GM19455 (cell line): ENCODE results near the gene PRDX6.
"Not testable (repeated sequence)": the region's sequence is repeated elsewhere in the genome, so short reads cannot be mapped to it uniquely, and the experiment has no call there.

Experiments
- ATAC-seq: cut with Tn5 transposase; IDR thresholded peaks from one replicate; pipeline ENCODE4 v1.9.1; 2021; ENCODE audit not compliant: unreplicated experiment

PRDX6 gene

DNA sequence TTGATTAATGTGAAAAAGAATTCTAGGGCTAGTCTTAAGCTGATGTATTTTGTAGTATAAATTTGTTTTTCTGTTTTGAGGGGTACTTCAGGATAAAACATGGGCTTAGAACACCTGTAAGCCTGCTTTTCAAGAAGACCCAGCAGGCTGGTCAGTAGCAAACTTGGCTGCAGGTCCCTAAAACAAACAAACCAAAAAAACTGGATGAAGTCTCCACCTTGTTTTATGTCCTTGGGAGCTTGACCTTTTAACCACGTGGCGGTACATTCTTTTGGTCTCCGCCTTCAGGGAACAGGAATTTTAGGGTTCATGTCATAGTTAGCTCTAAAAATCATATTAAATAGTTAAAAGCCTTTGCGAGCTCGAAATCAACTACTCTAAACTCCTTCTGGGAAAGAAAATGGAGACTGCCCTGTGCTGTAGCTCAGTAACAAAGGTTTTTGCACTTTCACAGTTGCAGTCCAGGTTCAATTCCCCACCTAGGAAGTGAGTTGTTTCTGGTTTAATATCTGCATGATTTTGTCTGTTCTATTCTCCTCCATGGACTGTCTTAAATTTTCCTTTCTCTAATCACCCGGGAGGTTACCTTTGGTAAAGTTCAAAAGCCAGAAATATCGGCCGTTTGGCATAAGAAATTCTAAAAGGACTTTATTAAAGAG, 18.6 kb downstream of the PRDX6 start:
- ATAC-seq = no peak

DNA sequence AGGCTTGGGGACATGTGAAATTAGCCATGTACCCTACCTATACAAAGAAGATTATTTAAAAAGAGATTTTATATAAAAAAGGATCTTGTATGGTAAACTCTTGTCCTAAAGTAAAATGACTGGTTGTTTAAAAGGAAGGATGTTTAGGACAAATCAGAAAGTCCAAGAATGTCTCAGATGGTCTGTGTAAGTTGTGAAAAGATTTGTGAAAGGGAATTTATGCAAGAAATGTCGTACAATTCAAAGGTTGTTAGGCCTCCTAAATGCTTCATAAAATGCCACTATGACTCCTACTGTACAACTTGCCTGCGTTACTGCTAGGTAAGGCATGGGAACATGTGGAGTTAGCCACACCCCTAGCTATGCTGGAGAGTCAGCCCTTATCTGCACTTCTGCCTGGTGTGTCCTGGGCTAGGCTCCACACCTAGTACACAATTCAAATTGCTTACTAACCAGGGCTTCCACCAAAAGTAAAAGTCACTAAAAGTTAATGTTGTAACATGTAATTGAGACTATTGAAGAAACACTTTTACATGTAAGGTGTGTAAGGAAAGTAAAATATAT, 19.7 kb downstream of the PRDX6 start:
- ATAC-seq = no peak

DNA sequence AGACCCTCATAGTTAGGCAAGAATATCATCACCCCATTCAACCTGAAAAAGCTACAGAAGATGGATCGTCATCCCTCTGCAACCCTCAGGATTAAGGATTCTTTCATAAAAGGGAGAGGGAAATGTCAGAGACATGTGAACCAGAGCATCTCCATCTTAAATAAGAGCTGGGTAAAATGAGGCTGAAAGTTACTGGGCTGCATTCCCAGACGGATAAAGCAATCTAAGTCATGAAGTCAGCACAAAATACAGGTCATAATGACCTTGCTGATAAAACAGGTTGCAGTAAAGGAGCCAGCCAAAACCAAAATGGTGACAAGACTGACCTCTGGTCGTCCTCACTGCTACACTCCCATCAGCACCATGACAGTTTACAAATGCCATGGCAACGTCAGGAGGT, 22.6 kb downstream of the PRDX6 start:
- no peak for ATAC-seq

DNA sequence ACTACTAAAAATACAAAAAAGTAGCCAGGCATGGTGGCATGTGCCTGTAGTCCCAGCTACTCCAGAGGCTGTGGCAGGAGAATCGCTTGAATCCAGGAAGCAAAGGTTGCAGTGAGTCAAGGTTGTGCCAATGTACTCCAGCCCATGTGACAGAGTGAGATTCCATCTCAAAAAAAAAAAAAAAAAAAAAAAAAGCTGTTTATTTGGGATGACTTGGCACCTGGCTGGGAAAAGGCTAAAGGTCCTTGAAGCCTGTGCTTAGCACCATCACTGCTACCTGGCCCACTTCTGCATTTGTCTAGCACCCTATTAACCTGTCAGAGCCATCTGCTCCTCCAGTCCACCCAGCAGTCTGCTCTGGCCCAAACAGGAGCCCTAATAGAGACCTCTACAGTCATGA, 25.0 kb downstream of the PRDX6 start:
- ATAC-seq = no peak

DNA sequence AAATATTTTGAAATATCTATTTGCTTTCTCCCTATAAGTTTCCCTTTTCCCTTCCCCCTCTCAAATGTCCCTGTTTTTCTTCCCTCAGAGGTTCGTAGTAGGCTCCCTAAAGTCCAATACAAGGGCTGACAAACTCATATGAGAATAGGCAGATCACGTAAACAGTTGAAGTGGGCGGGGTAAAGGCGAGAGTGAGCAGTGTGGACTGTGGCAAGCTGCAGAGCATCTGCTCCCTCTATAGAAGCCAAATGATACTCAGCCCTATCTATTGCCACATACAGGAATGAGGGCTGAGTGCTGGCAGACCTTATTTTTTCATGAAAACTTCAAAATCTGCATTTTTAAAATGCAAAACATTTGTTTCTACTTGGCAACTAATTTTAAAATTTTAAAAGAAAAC, 26.3 kb downstream of the PRDX6 start:
- no peak for ATAC-seq

DNA sequence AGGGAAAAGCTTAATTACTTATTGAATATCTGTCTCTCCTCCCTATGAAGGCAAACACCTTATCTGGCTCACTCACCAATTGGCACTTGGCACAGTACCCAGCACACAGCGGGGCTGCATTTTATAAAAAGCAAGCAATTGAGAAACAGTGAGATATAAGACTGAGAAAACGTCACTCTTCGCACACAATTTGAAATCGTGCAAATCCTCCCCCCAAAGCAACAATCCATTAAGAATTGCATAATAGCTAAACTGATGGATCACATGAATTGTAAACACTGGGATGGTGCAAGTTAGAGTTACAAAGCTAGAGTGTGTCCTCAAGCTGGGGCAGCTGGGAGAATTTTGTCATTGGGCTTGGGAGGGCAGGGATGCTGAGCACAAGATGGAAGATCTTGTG, 27.1 kb downstream of the PRDX6 start:
- no peak for ATAC-seq

DNA sequence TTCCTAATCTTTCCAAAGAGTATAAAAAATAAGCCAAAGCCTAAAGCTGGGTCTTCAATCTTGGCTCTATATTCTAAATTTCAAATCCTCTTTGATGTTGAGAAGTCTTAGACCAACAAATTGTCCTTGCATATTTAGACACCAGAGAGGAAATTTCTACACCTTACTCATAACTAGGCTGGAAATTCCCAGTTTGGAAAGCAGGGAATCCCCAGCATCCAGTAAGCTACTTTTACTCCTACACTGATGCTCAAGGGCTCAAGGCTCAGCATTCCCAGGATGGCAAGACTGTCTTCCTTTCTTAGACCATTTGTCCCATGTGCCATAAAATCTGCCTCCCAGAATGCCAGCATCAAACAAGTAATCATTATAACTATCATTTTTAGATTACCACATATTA, 28.3 kb downstream of the PRDX6 start:
- ATAC-seq = no peak

DNA sequence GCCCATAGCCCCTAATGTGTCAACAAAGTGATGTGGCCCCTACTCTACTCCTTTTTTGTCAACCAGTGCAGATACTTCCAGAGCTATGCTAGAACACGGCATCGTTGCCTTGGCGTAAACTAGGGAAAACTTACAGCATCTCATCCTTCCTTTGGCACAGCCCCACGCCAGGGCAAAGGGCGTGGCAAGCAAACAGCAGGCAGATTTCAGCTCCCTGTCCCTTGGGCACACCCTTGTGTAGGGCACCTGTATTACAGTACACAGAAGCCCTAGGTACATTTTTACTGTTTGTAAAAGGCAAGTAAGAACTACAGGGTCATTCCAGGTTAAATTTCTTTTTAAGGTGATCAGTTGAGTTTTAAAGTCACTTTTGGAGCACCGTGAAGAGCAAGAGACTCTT, 29.3 kb downstream of the PRDX6 start:
- ATAC-seq = no peak

DNA sequence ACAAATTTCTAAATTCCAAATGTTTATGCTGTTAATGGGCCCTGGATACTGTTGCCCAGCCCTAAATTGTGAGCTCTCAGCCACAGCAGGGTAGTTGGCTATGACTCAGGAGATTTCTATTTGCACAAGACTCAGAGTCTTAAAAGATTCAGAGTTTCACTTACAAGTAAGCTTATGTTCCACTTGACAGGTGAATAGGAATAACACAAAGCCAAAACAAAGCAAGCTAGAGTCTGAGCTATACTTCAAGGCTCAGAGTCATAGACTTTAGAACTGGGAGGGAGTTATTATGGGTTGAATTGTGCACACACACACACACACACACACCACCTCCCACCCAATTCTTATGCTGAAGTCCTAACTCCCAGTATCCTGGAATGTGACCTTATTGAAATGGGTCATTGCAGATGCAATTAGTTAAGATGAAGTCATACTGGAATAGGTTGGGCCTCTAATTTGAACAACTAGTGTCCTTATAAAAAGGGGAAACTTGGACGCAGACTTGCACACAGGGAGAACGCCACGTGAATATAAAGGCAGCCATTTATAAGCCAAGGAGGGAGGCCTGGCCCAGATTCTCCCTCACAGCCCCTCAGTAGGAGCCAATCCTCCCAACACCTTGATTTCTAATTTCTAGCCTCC, 30.2 kb downstream of the PRDX6 start:
- ATAC-seq = no peak

DNA sequence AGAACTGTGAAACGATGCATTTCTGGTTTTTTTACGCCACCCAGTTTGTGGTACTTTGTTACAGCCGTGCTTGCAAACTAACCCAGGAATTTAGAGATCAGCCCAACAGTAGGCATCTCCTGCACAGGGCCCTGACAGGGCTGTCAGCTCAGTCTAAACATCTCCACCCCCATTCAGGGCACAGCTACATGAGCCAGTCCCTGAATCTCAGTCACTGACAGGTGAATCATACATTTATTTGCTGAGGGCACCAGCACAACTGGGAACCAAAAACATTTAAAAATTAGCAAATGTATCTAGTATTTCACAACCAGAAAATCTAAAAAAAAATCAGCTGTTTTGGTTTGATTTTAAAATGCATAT, 30.7 kb downstream of the PRDX6 start:
- ATAC-seq = no peak

DNA sequence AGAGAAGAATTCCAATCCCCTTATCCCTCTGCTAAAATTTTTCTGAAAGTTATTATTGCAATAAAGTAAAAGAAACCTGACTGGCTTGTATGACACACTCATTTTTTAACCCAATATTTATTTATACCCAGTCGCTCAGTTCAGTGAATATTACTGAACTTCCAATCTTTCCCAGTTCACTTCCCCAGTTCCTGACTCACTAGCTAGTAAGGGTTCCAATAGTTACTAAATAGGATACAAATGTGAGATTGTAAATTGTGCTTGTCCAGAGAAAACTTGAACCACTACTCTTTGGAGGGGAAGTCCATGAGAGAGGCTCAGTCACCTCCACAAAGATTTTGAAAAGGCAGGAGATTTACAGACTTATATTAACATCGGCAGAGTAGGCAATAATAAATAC, 31.4 kb downstream of the PRDX6 start:
- no peak for ATAC-seq

DNA sequence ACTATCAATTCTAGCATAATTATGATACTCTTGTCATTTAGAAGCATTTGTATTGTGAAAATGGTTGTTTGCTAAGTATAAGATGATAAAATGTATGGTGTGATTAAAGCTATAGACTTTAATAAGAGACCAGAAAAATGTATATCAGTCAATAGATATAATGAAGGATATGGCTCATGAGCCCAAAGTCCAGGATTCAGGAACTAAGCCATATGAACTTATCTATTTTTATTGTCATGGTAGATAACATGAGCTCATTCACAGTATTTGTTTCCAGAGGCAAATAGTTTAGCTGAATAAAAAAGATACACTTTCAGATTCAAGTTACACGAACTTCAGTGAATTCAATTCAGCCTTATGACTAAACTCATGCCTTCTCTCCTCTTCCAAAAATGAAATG, 32.7 kb downstream of the PRDX6 start:
- ATAC-seq = no peak

DNA sequence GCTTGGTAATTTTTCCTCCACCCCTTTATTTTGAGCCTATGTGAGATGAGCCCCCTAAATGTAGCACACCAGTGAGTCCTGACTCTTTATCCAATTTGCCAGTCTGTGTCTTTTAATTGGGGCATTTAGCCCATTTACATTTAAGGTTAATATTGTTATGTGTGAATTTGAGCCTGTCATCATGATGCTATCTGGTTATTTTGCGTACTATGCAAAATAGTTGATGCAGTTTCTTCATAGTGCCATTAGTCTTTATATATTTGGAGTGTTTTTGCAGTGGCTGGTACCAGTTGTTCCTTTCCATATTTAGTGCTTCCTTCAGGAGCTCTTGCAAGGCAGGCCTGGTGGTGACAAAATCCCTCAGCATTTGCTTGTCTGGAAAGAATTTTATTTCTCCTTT, 37.4 kb downstream of the PRDX6 start:
- not testable (repeated sequence) for ATAC-seq

DNA sequence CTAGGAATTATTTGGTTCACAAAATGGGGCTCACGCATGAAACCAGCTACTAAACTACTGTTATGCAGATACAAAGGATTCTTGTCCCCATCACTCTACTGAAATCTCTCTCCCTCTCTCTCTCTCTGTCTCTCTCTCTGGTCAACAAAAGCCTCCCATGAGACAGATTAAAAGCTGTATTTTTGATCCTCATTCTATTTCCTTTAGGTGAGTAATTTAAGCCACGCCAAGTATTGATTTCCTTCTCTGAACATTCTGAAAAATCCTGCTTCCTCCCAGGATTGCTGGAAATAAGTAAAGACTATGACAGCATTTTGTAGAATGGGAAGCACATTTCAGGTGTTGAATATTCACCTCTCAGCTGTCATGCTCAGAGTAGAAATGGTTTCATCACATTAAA, 43.7 kb downstream of the PRDX6 start:
- no peak for ATAC-seq

DNA sequence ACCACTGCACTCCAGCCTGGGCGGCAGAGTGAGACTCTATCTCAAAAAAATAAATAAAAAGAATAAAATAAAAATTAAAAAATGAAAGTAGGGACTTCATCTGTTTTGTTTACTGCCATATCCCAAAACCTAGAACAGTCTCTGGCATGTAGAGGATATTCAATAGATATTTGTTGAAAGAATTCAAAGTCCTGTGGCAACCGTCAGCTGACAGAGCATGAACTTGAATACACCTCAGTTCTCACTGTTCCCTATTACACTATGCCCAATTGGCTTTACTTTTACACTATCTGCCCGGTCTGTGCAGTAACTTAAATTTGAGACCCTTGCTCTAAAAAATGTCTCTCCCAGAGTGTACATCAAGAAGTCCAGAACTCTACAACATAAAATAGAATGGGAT, 46.2 kb downstream of the PRDX6 start:
- ATAC-seq = no peak

DNA sequence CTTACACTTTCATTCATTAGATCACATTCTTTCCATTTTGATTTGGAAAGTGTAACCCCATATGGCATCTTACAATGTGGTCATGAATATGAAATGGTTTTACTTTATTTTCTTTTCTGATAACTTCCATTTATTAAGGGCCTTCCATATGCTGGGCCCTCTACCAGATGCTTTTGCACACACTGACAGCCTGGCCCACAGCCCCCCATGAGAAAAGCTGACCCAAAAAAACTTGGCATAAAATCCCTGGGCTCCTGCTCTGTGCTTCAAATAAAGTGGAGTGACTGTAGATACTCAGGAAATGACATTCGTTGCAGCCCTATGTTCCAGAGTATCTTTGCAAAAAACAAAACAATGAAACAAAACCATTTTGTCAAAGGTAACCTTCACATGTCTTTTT, 48.8 kb downstream of the PRDX6 start:
- ATAC-seq = no peak

DNA sequence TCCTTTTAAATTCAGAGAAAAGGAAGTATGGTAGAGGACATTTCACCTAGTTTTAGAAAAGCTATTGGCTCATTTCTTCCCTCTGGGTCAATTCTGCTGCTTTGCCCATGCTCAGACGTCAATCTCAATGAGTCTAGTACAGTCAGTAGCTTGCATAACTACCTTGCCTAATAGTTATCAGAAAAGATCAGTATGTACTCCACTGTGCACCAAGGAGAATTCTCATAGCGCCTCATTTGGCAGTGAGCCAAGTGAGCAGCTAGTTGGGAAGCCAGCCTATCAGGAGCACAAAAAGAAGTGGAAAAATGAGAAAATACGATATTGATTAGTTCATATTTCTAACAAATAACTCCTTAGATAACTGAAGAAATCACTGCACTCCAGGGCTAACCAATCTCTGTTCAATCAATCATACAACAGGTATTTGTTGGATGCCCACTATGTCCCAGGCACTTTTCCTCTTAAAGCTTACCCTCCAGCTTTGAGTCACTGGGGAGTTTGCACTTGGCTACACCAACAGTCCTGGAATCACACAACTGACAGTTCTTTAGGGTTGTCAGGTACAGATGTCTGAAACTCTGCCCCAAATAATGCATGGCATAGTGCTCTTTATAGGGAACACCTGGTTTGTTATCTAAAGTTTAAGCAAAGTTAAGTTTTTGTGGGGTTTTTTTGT, 50.2 kb downstream of the PRDX6 start:
- ATAC-seq = no peak

DNA sequence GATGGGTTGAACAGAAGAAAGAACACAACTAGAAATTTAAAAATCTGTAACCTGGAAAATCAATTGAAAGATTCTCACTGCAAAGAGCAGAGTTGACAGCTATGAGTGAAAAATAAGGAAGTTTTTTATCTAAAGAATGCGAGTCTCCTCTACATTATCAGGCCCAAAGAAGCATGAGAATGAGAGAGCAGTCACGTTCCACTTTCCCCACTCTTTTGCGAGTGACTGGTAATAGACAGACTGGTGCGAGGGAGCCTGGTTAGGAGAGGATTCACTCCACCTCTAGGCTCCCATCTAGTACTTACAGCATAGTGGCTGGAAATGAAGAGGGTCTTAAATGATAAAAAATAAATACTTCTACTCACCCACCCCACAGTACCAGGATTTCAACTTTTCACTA, 52.0 kb downstream of the PRDX6 start:
- ATAC-seq = no peak

DNA sequence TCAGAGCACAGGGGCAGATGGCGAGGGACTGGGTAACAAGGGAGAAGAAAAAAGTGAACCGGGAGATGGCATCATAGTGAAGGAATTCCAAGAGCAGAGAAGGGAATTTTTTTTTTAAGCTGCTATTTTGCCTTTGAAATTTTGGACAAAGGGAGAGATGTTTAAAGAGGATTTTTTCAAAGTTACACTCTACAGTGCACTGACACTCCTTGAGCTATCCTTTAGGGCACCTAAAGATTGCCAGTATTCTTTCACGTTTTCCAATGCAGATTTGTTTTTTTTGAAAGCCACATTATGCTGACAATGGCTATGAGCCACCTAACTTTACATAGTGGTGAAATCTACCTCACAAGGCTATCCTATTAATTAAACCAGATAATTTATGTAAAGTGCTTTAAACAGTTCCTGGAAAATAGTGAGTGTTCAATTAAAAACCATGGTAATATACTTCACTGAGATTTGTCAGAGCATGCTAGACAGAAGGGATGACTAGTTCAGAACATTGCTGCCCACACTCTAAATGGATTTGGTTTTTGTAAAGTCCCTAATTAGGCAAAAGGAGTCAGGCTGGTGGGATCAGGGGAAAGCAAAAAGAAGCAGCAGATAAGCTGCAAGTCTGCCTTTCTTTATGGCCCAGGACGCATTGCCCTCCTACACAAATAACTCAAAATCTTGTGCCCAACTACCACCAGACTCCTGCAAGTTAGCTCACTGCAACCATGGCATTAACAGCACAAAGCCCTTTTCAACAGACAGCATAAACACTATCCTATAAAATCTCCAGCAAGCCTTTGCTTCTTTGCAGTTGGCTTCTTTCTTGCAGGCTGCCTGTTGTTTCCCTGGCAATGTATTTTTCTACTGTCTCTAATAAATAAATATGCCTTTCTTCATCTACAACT, 53.9 kb downstream of the PRDX6 start:
- ATAC-seq = no peak

DNA sequence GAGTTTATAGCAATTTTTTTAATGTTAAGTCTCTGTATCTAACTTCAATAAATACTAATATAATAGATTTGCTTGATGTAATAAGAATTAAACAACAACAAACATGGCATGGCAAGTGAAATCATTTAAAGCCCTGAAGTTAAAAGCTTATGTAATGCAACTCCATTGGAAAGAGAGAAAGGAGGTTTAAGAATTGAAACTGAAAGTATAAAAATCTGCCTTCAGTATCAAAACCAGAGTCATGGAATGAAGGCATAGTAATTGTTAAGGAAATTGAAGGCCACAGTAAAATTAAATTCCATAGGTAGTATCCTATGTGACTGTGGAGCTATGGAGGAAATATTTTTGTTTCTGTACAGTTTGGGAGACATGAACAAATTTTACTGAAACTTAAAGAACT, 55.1 kb downstream of the PRDX6 start:
- no peak for ATAC-seq

DNA sequence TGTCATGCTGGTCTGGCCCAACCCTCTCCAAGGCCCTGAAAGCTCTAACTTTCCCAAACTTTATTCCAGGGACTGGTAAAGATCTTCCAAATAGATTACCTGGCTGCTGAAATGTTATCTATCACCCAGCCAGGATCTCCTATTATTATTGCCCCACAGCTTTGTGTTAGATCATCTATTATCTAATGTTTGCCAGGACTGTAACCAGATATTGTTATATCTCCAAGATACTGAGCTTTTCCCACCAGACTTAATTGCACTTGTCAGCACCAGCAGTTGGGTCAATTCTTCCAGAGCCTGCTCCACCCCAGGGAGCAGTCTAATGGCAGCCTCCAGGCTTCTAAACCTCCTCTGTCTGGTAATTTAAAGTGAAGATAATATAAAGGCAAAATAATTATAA, 59.1 kb downstream of the PRDX6 start:
- ATAC-seq = no peak
